Prostate gland (tissue), 2 donors: ENCODE results near the gene MOGAT1. TPM values are rescaled to one million over a fixed set of nuclear protein-coding genes. Genes with fewer than 3 reads are reported as not detected.
A peak's percentile ranks its signal among the peaks of the same experiment; 100 is the strongest.

Source experiments
- DNase-seq: peaks from one replicate; pipeline ENCODE4 v3.0.0-alpha.2; 2019; ENCODE audit warnings: low spot score
- H3K27ac ChIP-seq, 2 donors: fragments of 200-600 bp; sonication (generic); 2 replicates each; pipeline ENCODE4 v1.5.1; 2017 to 2019
- H3K27me3 ChIP-seq: fragments of 200-600 bp; sonication (generic); replicated peaks from 2 replicates; pipeline ENCODE4 v1.5.1; 2019; ENCODE audit not compliant: insufficient read depth
- H3K36me3 ChIP-seq, 2 donors: fragments of 200-600 bp; sonication (generic); 1 replicate in 1 of 2; 2 replicates in 1 of 2; pipeline versions ENCODE4 v1.5.1 to v1.8.1; 2017 to 2019
- H3K4me1 ChIP-seq: fragments of 200-600 bp; sonication (generic); replicated peaks from 2 replicates; pipeline ENCODE4 v1.5.1; 2019
- H3K4me3 ChIP-seq, 2 donors: fragments of 200-600 bp; sonication (generic); 2 replicates each; pipeline ENCODE4 v1.5.1; 2017 to 2019
- H3K9me3 ChIP-seq: fragments of 200-600 bp; sonication (generic); 2 replicates; pipeline ENCODE4 v1.5.1; 2017
- CTCF ChIP-seq, 4 experiments: fragments of 200-600 bp in 2 of 4; fragments of 450-650 bp in 2 of 4; sonication (generic) in 2 of 4; IDR thresholded peaks; 1 replicate in 3 of 4; 2 replicates in 1 of 4; pipeline ENCODE4 v1.5.1; 2016 to 2019; ENCODE audit warnings: antibody characterized with exemption in 4 of 4, mild to moderate bottlenecking in 2 of 4, moderate library complexity in 2 of 4
- POLR2A ChIP-seq: fragments of 450-650 bp; IDR thresholded peaks from one replicate; pipeline ENCODE4 v1.6.1; 2016; ENCODE audit warnings: antibody characterized with exemption, mild to moderate bottlenecking
- POLR2AphosphoS5 ChIP-seq: sonication (generic); formaldehyde crosslinking; IDR thresholded peaks from one replicate; pipeline ENCODE4 v1.6.1; 2017; ENCODE audit warnings: antibody characterized with exemption
- WGBS: methylation state at CpG from one replicate; pipeline ENCODE4 v1.1.5; 2018; 5-methylcytosine and 5-hydroxymethylcytosine counted together
- intact Hi-C: fragments of 100-400 bp; cut with DNase I; formaldehyde crosslinking; loops from one replicate; pipeline ENCODE4 v1.14.2; 2022
- total RNA-seq, 2 donors: library from RNA; depleted of rRNA; stranded (reverse); fragments of >200 nt; gene quantifications; one replicate each; pipeline ENCODE4 v1.1.0, GENCODE V29; 2016

MOGAT1 gene
- total RNA-seq, 2 donors from 2014 or later = not detected

GRCh38 chr2:222653280-222653679 is 18.2 kb upstream of the MOGAT1 start:
- Histone ChIP-seq H3K27ac (no peak overlapping the region), H3K4me3 (no peak overlapping the region), H3K27me3 (no peaks in the 10 kb centered on the region), H3K9me3 (no peaks in the 10 kb centered on the region), H3K36me3 (peaks cover 0 to 1% of the 10 kb centered on the region in 2 donors), H3K4me1 (no peaks in the 10 kb centered on the region)
- intact Hi-C loops = no loop called here
- TF ChIP-seq POLR2A (no peak), CTCF (IDR thresholded peaks at IDR 0.05) (no peak), POLR2AphosphoS5 (no peak)
- DNase-seq = no peak

- DNase-seq = peak; percentile 95
- H3K27me3 ChIP-seq = no peaks in the 10 kb centered on the region
- H3K4me1 ChIP-seq = no peaks in the 10 kb centered on the region
- no peaks in the 10 kb centered on the region for H3K36me3 ChIP-seq
- intact Hi-C loops = no loop called here
- H3K4me3 ChIP-seq = peak within 1 kb of the TSS; percentile 69 to 77
- H3K27ac ChIP-seq = peak within 1 kb of the TSS; percentile 93 to 95
- under 1% methylated on average over 45 of the region's 45 CpGs for WGBS
- no peaks in the 10 kb centered on the region for H3K9me3 ChIP-seq
- TF ChIP-seq POLR2A = no peak
- TF ChIP-seq CTCF (IDR thresholded peaks at IDR 0.05) = no peak
- peak; percentile 93 for TF ChIP-seq POLR2AphosphoS5
Observed at GRCh38 chr2:222655787-222656525, 15.5 kb upstream of the MOGAT1 start, which contains the start of gene FARSB. TSS of gene FARSB (minus strand) at chr2:222656092. CDS start at chr2:222656073, 19 bp downstream.

GRCh38 chr2:222656526-222657446 is 14.7 kb upstream of the MOGAT1 start:
- WGBS = 17% methylated on average over 13 of the region's 13 CpGs
- no peak for DNase-seq
- peak overlapping the region; percentile 69 to 77 for H3K4me3 ChIP-seq
- H3K27me3 ChIP-seq = no peaks in the 10 kb centered on the region
- no peaks in the 10 kb centered on the region for H3K9me3 ChIP-seq
- TF ChIP-seq POLR2AphosphoS5 (no peak), CTCF (IDR thresholded peaks at IDR 0.05) (no peak), POLR2A (no peak)
- no peaks in the 10 kb centered on the region for H3K36me3 ChIP-seq
- H3K27ac ChIP-seq = peak overlapping the region; percentile 93 to 95
- H3K4me1 ChIP-seq = no peaks in the 10 kb centered on the region
- intact Hi-C loops = no loop called here

GRCh38 chr2:222663479-222663878 is 8.0 kb upstream of the MOGAT1 start:
- TF ChIP-seq CTCF (IDR thresholded peaks at IDR 0.05) = no peak
- TF ChIP-seq POLR2AphosphoS5 = no peak
- TF ChIP-seq POLR2A = no peak
- intact Hi-C loops = no loop called here
- no peaks in the 10 kb centered on the region for H3K4me1 ChIP-seq
- DNase-seq = no peak
- no peaks in the 10 kb centered on the region for H3K27me3 ChIP-seq
- no peaks in the 10 kb centered on the region for H3K9me3 ChIP-seq
- H3K27ac ChIP-seq = no peak overlapping the region
- 65% methylated on average over 3 of the region's 3 CpGs for WGBS
- no peaks in the 10 kb centered on the region for H3K36me3 ChIP-seq
- H3K4me3 ChIP-seq = no peak overlapping the region
